Transverse colon (tissue), 4 donors: Measurements from ENCODE around the gene BRMS1. TPM values are rescaled to one million over a fixed set of nuclear protein-coding genes. Genes with fewer than 3 reads are reported as not detected.

ENCODE experiments used
- DNase-seq: peaks from one replicate; pipeline ENCODE4 v3.0.0-alpha.2; 2019
- H3K27ac ChIP-seq, 4 donors: fragments of 200-600 bp; sonication (generic); 2 replicates each; pipeline ENCODE4 v1.5.1; 2016 to 2018; ENCODE audit warnings: inconsistent platforms in 4 of 4
- H3K27me3 ChIP-seq: fragments of 200-600 bp; sonication (generic); 2 replicates; pipeline ENCODE4 v1.5.1; 2017; ENCODE audit warnings: inconsistent platforms
- H3K36me3 ChIP-seq, 4 donors: fragments of 200-600 bp; sonication (generic); 2 replicates each; pipeline ENCODE4 v1.5.1; 2017 to 2019; ENCODE audit warnings: inconsistent platforms in 4 of 4
- H3K4me1 ChIP-seq, 4 donors: fragments of 200-600 bp; sonication (generic); 2 replicates each; pipeline ENCODE4 v1.5.1; 2017 to 2020; ENCODE audit warnings: inconsistent platforms in 4 of 4
- H3K4me3 ChIP-seq, 4 donors: fragments of 200-600 bp; sonication (generic); 1 replicate in 1 of 4; 2 replicates in 3 of 4; pipeline versions ENCODE4 v1.5.1 to v1.6.1; 2017 to 2019; ENCODE audit warnings: inconsistent platforms in 4 of 4
- H3K9me3 ChIP-seq, 2 donors: fragments of 200-600 bp; sonication (generic); 2 replicates each; pipeline ENCODE4 v1.5.1; 2017 to 2019; ENCODE audit warnings: inconsistent platforms in 2 of 2
- CTCF ChIP-seq, 5 experiments: fragments of 200-600 bp in 3 of 5; fragments of 450-650 bp in 2 of 5; sonication (generic) in 3 of 5; IDR thresholded peaks; 1 replicate in 2 of 5; 2 replicates in 3 of 5; pipeline ENCODE4 v1.5.1; 2016 to 2017; ENCODE audit warnings: antibody characterized with exemption in 5 of 5, inconsistent platforms in 3 of 5, mild to moderate bottlenecking in 2 of 5, moderate library complexity in 1 of 5
- EP300 ChIP-seq: sonication (generic); formaldehyde crosslinking; IDR thresholded peaks from one replicate; pipeline ENCODE4 v1.6.1; 2017; ENCODE audit warnings: antibody characterized with exemption, low read depth
- POLR2A ChIP-seq: fragments of 450-650 bp; IDR thresholded peaks from one replicate; pipeline ENCODE4 v1.6.1; 2016; ENCODE audit warnings: antibody characterized with exemption, mild to moderate bottlenecking, moderate library complexity
- POLR2AphosphoS5 ChIP-seq, 3 donors: sonication (generic); formaldehyde crosslinking; IDR thresholded peaks; one replicate each; pipeline ENCODE4 v1.6.1; 2016; ENCODE audit warnings: antibody characterized with exemption in 3 of 3
- WGBS, 2 donors: methylation state at CpG; one replicate each; pipeline ENCODE4 v1.1.5; 2018; ENCODE audit warnings: low coverage in 1 of 2; 5-methylcytosine and 5-hydroxymethylcytosine counted together
- in situ Hi-C, 4 donors: fragments of 200-750 bp; cut with MboI; loops; one replicate each; pipeline versions ENCODE4 v1.15.0 to v1.15.1; 2017; ENCODE audit warnings: low sequenced_read_pairs in 3 of 4, low pct_ligation_motif_present in 1 of 4, low pct_unique_long_range_greater_than_20kb in 1 of 4
- intact Hi-C: fragments of 100-400 bp; cut with DNase I; formaldehyde crosslinking; loops from one replicate; pipeline ENCODE4 v1.15.1; 2023; ENCODE audit warnings: low total_unique reads
- total RNA-seq, 4 donors: library from RNA; depleted of rRNA; stranded (reverse); fragments of >200 nt; gene quantifications; one replicate each; pipeline ENCODE4 v1.1.0, GENCODE V29; 2016

BRMS1 gene
- total RNA-seq, 4 donors from 2014 or later: 34.0 to 178 (median 63.1) TPM

- intact Hi-C loops: no loop called here
- no peak overlapping the region for H3K4me3 ChIP-seq
- H3K4me1 ChIP-seq: peaks cover 18 to 47% (median 32%) of the 10 kb centered on the region in 4 donors
Observed at GRCh38 chr11:66314186-66314501, 30.8 kb downstream of the BRMS1 start.

GRCh38 chr11:66313321-66314185, 31.4 kb downstream of the BRMS1 start:
- Histone ChIP-seq H3K4me3 (peak overlapping the region in 3 of 4 donors; percentile 16 to 63 (median 30)), H3K9me3 (no peaks in the 10 kb centered on the region), H3K27me3 (no peaks in the 10 kb centered on the region), H3K4me1 (peaks cover 16 to 44% (median 31%) of the 10 kb centered on the region in 4 donors), H3K36me3 (no peaks in the 10 kb centered on the region), H3K27ac (peak overlapping the region; percentile 91 to 95 (median 94))
- in situ Hi-C loops (no loop called here), intact Hi-C loops (no loop called here)
- TF ChIP-seq POLR2A: no peak
- no peak for TF ChIP-seq CTCF (IDR thresholded peaks at IDR 0.05)
- TF ChIP-seq POLR2AphosphoS5 (IDR thresholded peaks at IDR 0.05): no peak
- TF ChIP-seq EP300: no peak
- DNase-seq: no peak
- 52% methylated on average over 30 of the region's 38 CpGs; no CpG with 5 or more reads in 1 of the 2 donors for WGBS, 2 donors

More at GRCh38 chr11:66314186-66314501, 30.8 kb downstream of the BRMS1 start:
- Histone ChIP-seq H3K9me3 (no peaks in the 10 kb centered on the region), H3K27me3 (no peaks in the 10 kb centered on the region), H3K27ac (peak overlapping the region; percentile 91 to 95 (median 94)), H3K36me3 (no peaks in the 10 kb centered on the region)
- WGBS, 2 donors: 56% methylated on average over 1 of the region's 1 CpG; no CpG with 5 or more reads in 1 of the 2 donors
- no peak for TF ChIP-seq POLR2AphosphoS5 (IDR thresholded peaks at IDR 0.05)
- no peak for TF ChIP-seq EP300
- TF ChIP-seq POLR2A: no peak
- TF ChIP-seq CTCF (IDR thresholded peaks at IDR 0.05): no peak
- in situ Hi-C loops: no loop called here
- no peak for DNase-seq

GRCh38 chr11:66312549-66313320, 32.2 kb downstream of the BRMS1 start:
- Histone ChIP-seq H3K36me3 (no peaks in the 10 kb centered on the region), H3K4me1 (peaks cover 9 to 36% (median 25%) of the 10 kb centered on the region in 4 donors), H3K27me3 (no peaks in the 10 kb centered on the region), H3K27ac (peak overlapping the region; percentile 91 to 95 (median 94)), H3K9me3 (no peaks in the 10 kb centered on the region), H3K4me3 (peak overlapping the region; percentile 18 to 63 (median 42))
- DNase-seq: peak; percentile 99
- TF ChIP-seq POLR2AphosphoS5 (IDR thresholded peaks at IDR 0.05) (peak; percentile 52 to 61 (median 52)), EP300 (no peak), POLR2A (peak; percentile 19), CTCF (IDR thresholded peaks at IDR 0.05) (no peak)
- 5% methylated on average over 49 of the region's 52 CpGs; no CpG with 5 or more reads in 1 of the 2 donors for WGBS, 2 donors
- in situ Hi-C loops: no loop called here
- intact Hi-C loops: no loop called here

- WGBS, 2 donors: 0% methylated on average over 5 to 44 of the region's 44 CpGs
- intact Hi-C loops: loop anchor here (2.0 kb wide), 1 partner anchor 17 kb away; no protein-coding TSS in a partner anchor
- peak overlapping the region; percentile 18 to 63 (median 42) for H3K4me3 ChIP-seq
Observed at GRCh38 chr11:66311965-66312548, 32.8 kb downstream of the BRMS1 start.

More at GRCh38 chr11:66311965-66312548, 32.8 kb downstream of the BRMS1 start:
- Histone ChIP-seq H3K4me1 (peaks cover 7 to 31% (median 20%) of the 10 kb centered on the region in 4 donors), H3K27me3 (no peaks in the 10 kb centered on the region), H3K36me3 (no peaks in the 10 kb centered on the region), H3K9me3 (no peaks in the 10 kb centered on the region), H3K27ac (peak overlapping the region; percentile 91 to 95 (median 94))
- TF ChIP-seq CTCF (IDR thresholded peaks at IDR 0.05) (peak in 4 of 5 experiments; percentile 89 to 97 (median 93)), EP300 (no peak), POLR2AphosphoS5 (IDR thresholded peaks at IDR 0.05) (peak; percentile 16 to 69 (median 56)), POLR2A (peak; percentile 46)
- in situ Hi-C loops: no loop called here
- DNase-seq: peak; percentile 95
